H1 (cell line): ENCODE results near the gene CSRNP3. TPM values are rescaled to one million over a fixed set of nuclear protein-coding genes. Genes with fewer than 3 reads are reported as not detected.

Experiments used
- CTCF ChIA-PET: fragments of 300-600 bp; sonication (Branson Sonifier 250); formaldehyde crosslinking; loops from one replicate; lab custom pipeline; 2021; ENCODE audit not compliant: partially characterized antibody; lab: Charles Lee
- POLR2A ChIA-PET: fragments of 300-600 bp; sonication (Branson Sonifier 250); formaldehyde crosslinking; loops from one replicate; lab custom pipeline; 2021; ENCODE audit warnings: inconsistent platforms; ENCODE audit not compliant: partially characterized antibody; lab: Charles Lee
- DNase-seq, 2 experiments: peaks; one replicate each; pipeline versions ENCODE4 v3.0.0 to v3.0.0-alpha.2; 2010 to 2022; ENCODE audit warnings: low spot score in 2 of 2, low read depth in 1 of 2, mixed read lengths in 1 of 2
- FAIRE-seq: peaks from 2 replicates; lab custom pipeline; 2011; peaks lifted over from hg19 to GRCh38; lab: Jason Lieb, UNC
- H2AFZ ChIP-seq: 2 replicates; pipeline ENCODE4 v1.8.1; 2012; ENCODE audit warnings: low read length, inconsistent platforms
- H2AK5ac ChIP-seq: 2 replicates; pipeline ENCODE4 v1.6.1; 2013; ENCODE audit warnings: low read depth, low read length
- H2BK120ac ChIP-seq: replicated peaks from 2 replicates; pipeline ENCODE3; 2013; ENCODE audit warnings: low read depth, low read length, inconsistent platforms
- H2BK12ac ChIP-seq: 2 replicates; pipeline ENCODE4 v1.6.1; 2013; ENCODE audit warnings: low read depth, low read length
- H2BK15ac ChIP-seq: 2 replicates; pipeline ENCODE4 v1.6.1; 2013; ENCODE audit warnings: low read length
- H2BK20ac ChIP-seq: 2 replicates; pipeline ENCODE4 v1.6.1; 2013; ENCODE audit warnings: low read length
- H2BK5ac ChIP-seq: 2 replicates; pipeline ENCODE4 v1.6.1; 2013; ENCODE audit warnings: low read depth, low read length
- H3K14ac ChIP-seq: 2 replicates; pipeline ENCODE4 v1.6.1; 2013; ENCODE audit warnings: inconsistent platforms; ENCODE audit not compliant: insufficient read length
- H3K18ac ChIP-seq: 2 replicates; pipeline ENCODE4 v1.6.1; 2013; ENCODE audit warnings: low read length; ENCODE audit errors: extremely low read depth
- H3K23ac ChIP-seq: 2 replicates; pipeline ENCODE4 v1.6.1; 2013; ENCODE audit warnings: inconsistent platforms; ENCODE audit not compliant: insufficient read length
- H3K23me2 ChIP-seq: 2 replicates; pipeline ENCODE4 v1.6.1; 2013; ENCODE audit warnings: low read depth, low read length
- H3K27ac ChIP-seq: 2 replicates; pipeline ENCODE4 v1.6.1; 2011; ENCODE audit warnings: low read depth, low read length, inconsistent platforms
- H3K27me3 ChIP-seq, 4 experiments: replicated peaks in 1 of 4; 1 replicate in 1 of 4; 2 replicates in 3 of 4; pipeline versions ENCODE4 v1.6.1 to v1.8.1; 2011 to 2013; ENCODE audit warnings: low read length in 3 of 4, mild to moderate bottlenecking in 3 of 4, inconsistent platforms in 2 of 4, mixed read lengths in 2 of 4, moderate library complexity in 1 of 4; ENCODE audit not compliant: control insufficient read depth in 3 of 4, insufficient read depth in 3 of 4; ENCODE audit errors: extremely low read depth in 1 of 4
- H3K36me3 ChIP-seq, 4 experiments: 2 replicates each; pipeline versions ENCODE4 v1.6.1 to v1.8.1; 2011 to 2013; ENCODE audit warnings: mild to moderate bottlenecking in 4 of 4, low read length in 3 of 4, moderate library complexity in 2 of 4, control low read depth in 1 of 4, inconsistent platforms in 1 of 4; ENCODE audit not compliant: insufficient read depth in 4 of 4, control insufficient read depth in 2 of 4
- H3K4ac ChIP-seq: replicated peaks from 2 replicates; pipeline ENCODE3; 2013; ENCODE audit warnings: low read length, low read depth, mixed read lengths, inconsistent platforms; ENCODE audit not compliant: insufficient read length
- H3K4me1 ChIP-seq, 4 experiments: replicated peaks in 1 of 4; 1 replicate in 1 of 4; 2 replicates in 3 of 4; pipeline versions ENCODE4 v1.6.1 to v1.8.1; 2011 to 2013; ENCODE audit warnings: low read length in 3 of 4, inconsistent platforms in 2 of 4, mixed read lengths in 1 of 4; ENCODE audit not compliant: insufficient read depth in 4 of 4, control insufficient read depth in 3 of 4
- H3K4me2 ChIP-seq, 2 experiments: 2 replicates each; pipeline versions ENCODE4 v1.6.1 to v1.8.1; 2011 to 2013; ENCODE audit warnings: low read depth in 2 of 2, low read length in 2 of 2, control low read depth in 1 of 2, inconsistent platforms in 1 of 2, mild to moderate bottlenecking in 1 of 2; ENCODE audit not compliant: insufficient read depth in 1 of 2
- H3K4me3 ChIP-seq, 4 experiments: fragments of 200-600, 300-600 bp in 1 of 4; sonication (generic), shearing (Covaris generic), sonication (Bioruptor Twin) in 1 of 4; 2 replicates each; pipeline versions ENCODE4 v1.5.1 to v1.8.1; 2011 to 2016; ENCODE audit warnings: low read length in 4 of 4, low read depth in 3 of 4, control low read depth in 2 of 4, inconsistent platforms in 2 of 4, mild to moderate bottlenecking in 2 of 4, mixed read lengths in 1 of 4, moderate library complexity in 1 of 4; ENCODE audit not compliant: insufficient read depth in 2 of 4; ENCODE audit errors: extremely low read depth in 1 of 4
- H3K56ac ChIP-seq: replicated peaks from 2 replicates; pipeline ENCODE3; 2013; ENCODE audit warnings: low read depth, mild to moderate bottlenecking, mixed read lengths, low read length, inconsistent platforms; ENCODE audit not compliant: insufficient read length
- H3K79me1 ChIP-seq: 2 replicates; pipeline ENCODE4 v1.6.1; 2013; ENCODE audit warnings: low read depth, low read length, control low read depth
- H3K79me2 ChIP-seq, 2 experiments: 2 replicates each; pipeline versions ENCODE4 v1.6.1 to v1.8.1; 2012 to 2013; ENCODE audit warnings: low read length in 2 of 2, mild to moderate bottlenecking in 2 of 2, inconsistent platforms in 1 of 2; ENCODE audit not compliant: insufficient read depth in 2 of 2, control insufficient read depth in 1 of 2
- H3K9ac ChIP-seq, 4 experiments: replicated peaks in 1 of 4; 1 replicate in 1 of 4; 2 replicates in 3 of 4; pipeline versions ENCODE4 v1.6.1 to v1.8.1; 2011 to 2013; ENCODE audit warnings: low read depth in 3 of 4, low read length in 3 of 4, control low read depth in 2 of 4, mild to moderate bottlenecking in 2 of 4, moderate library complexity in 2 of 4, inconsistent platforms in 1 of 4; ENCODE audit errors: extremely low read depth in 1 of 4
- H3K9me3 ChIP-seq, 2 experiments: 2 replicates each; pipeline versions ENCODE4 v1.6.1 to v1.8.1; 2012 to 2013; ENCODE audit warnings: mild to moderate bottlenecking in 2 of 2, moderate library complexity in 2 of 2, control low read depth in 1 of 2, inconsistent platforms in 1 of 2, low read depth in 1 of 2, low read length in 1 of 2, mixed read lengths in 1 of 2; ENCODE audit not compliant: insufficient read depth in 2 of 2
- H4K20me1 ChIP-seq, 2 experiments: replicated peaks in 1 of 2; 2 replicates each; pipeline versions ENCODE3 to v1.8.1; 2011 to 2013; ENCODE audit warnings: inconsistent platforms in 2 of 2, low read length in 2 of 2, mild to moderate bottlenecking in 1 of 2; ENCODE audit not compliant: insufficient read depth in 2 of 2, control insufficient read depth in 1 of 2
- H4K5ac ChIP-seq: 2 replicates; pipeline ENCODE4 v1.6.1; 2013; ENCODE audit warnings: low read length, low read depth, mixed read lengths, inconsistent platforms; ENCODE audit not compliant: insufficient read length
- H4K8ac ChIP-seq: 2 replicates; pipeline ENCODE4 v1.8.0; 2013; ENCODE audit warnings: mild to moderate bottlenecking, moderate library complexity, low read length, inconsistent platforms; ENCODE audit not compliant: insufficient read depth; ENCODE audit errors: extremely low read depth
- H4K91ac ChIP-seq: replicated peaks from 2 replicates; pipeline ENCODE3; 2013; ENCODE audit warnings: low read length, mixed read lengths, inconsistent platforms; ENCODE audit not compliant: insufficient read length
- ASH2L ChIP-seq: fragments of 200-600, 300-600 bp; sonication (generic); IDR thresholded peaks from one replicate; pipeline ENCODE4 v1.7.1; 2017; ENCODE audit warnings: low read length
- CEBPB ChIP-seq: IDR thresholded peaks from 2 replicates; pipeline ENCODE4 v1.6.1; 2012; ENCODE audit warnings: low read depth, low read length
- MAFK ChIP-seq: IDR thresholded peaks from 2 replicates; pipeline ENCODE4 v1.6.1; 2012; ENCODE audit warnings: low read depth, mild to moderate bottlenecking, improper control_type of control experiment, low read length
- NANOG ChIP-seq: IDR thresholded peaks from 2 replicates; pipeline ENCODE4 v1.6.1; 2011; ENCODE audit warnings: low read length, low read depth, mild to moderate bottlenecking, inconsistent platforms; ENCODE audit not compliant: insufficient read depth, poor library complexity, severe bottlenecking
- RBBP5 ChIP-seq: IDR thresholded peaks from 2 replicates; pipeline ENCODE4 v1.7.1; 2012; ENCODE audit warnings: low read depth, mild to moderate bottlenecking, inconsistent platforms, low read length, moderate library complexity, borderline replicate concordance
- SAP30 ChIP-seq: fragments of 300-600 bp; sonication (generic); IDR thresholded peaks from 2 replicates; pipeline ENCODE4 v1.7.1; 2012; ENCODE audit warnings: low read length, moderate library complexity, mild to moderate bottlenecking, inconsistent platforms; ENCODE audit not compliant: insufficient read depth, insufficient replicate concordance
- SP1 ChIP-seq: IDR thresholded peaks from 2 replicates; pipeline ENCODE4 v1.6.1; 2011; ENCODE audit warnings: low read depth, low read length
- SP4 ChIP-seq: IDR thresholded peaks from 2 replicates; pipeline ENCODE4 v1.6.1; 2012; ENCODE audit warnings: low read length, inconsistent platforms
- WGBS, 2 experiments: shearing (Covaris generic) in 1 of 2; methylation state at CpG; one replicate each; pipeline versions ENCODE4 v1.1.6 to v1.1.7; 2013 to 2015; ENCODE audit warnings: low lambda C conversion rate in 2 of 2, mixed read lengths in 2 of 2, inconsistent platforms in 1 of 2, low coverage in 1 of 2, missing lambda C conversion rate in 1 of 2; ENCODE audit not compliant: insufficient replicate concordance in 2 of 2, insufficient coverage in 1 of 2, insufficient read length in 1 of 2; ENCODE audit errors: extremely low coverage in 1 of 2, missing lambda C conversion rate in 1 of 2; 5-methylcytosine and 5-hydroxymethylcytosine counted together
- polyA plus RNA-seq, 7 experiments: library from polyadenylated mRNA; depleted of rRNA in 3 of 7; stranded (reverse) in 5 of 7; unstranded in 2 of 7; fragments of >200 nt in 5 of 7; fragments of 200-250 nt in 2 of 7; gene quantifications; 1 replicate in 5 of 7; 2 replicates in 1 of 7; 4 replicates in 1 of 7; pipeline versions ENCODE4 v1.2.1 to v1.2.3, GENCODE V29; 2011 to 2013; ENCODE audit warnings: missing spikeins in 2 of 7, mixed read lengths in 2 of 7
- total RNA-seq: library from RNA; stranded (reverse); fragmentation: NEBNext Ultra II Directional; extraction: Animal tissue kit (Norgen Biotek cat#: 25700); gene quantifications from 2 replicates; pipeline ENCODE4 v1.2.1, GENCODE V29; 2021

CSRNP3 gene
- total and polyA plus RNA-seq, 2 of the 8 experiments (the other 6 are each of a cell fraction or from before 2014, with no cell fraction given) = 1.3 to 6.5 TPM

- ChIA-PET POLR2A (no interaction called here), CTCF (interaction anchor here (2.4 kb wide), 1 partner anchor 307 kb away, joined by 8 read pairs; no protein-coding TSS in a partner anchor)
- no peaks in the 10 kb centered on the region for H3K79me1 ChIP-seq
- no peak overlapping the region for H3K27ac ChIP-seq
- no peak overlapping the region for H2AFZ ChIP-seq
- no peak overlapping the region for H2AK5ac ChIP-seq
- no peak overlapping the region for H2BK5ac ChIP-seq
- H3K4me3 ChIP-seq = no peak overlapping the region
- no peak overlapping the region for H3K9ac ChIP-seq
- no peak overlapping the region for H4K91ac ChIP-seq
- TF ChIP-seq ASH2L (no peak), RBBP5 (no peak), SP4 (no peak), NANOG (no peak), CEBPB (no peak), SAP30 (no peak), MAFK (no peak), SP1 (no peak)
- H3K56ac ChIP-seq = no peak overlapping the region
- H3K4ac ChIP-seq = no peak overlapping the region
- no peak for FAIRE-seq
- H3K18ac ChIP-seq = no peak overlapping the region
- H3K79me2 ChIP-seq = no peaks in the 10 kb centered on the region
- no peak overlapping the region for H3K4me2 ChIP-seq
- H4K5ac ChIP-seq = no peak overlapping the region
- H2BK15ac ChIP-seq = no peak overlapping the region
- H4K8ac ChIP-seq = no peak overlapping the region
- H2BK120ac ChIP-seq = no peak overlapping the region
- H3K27me3 ChIP-seq = no peaks in the 10 kb centered on the region
- WGBS, 2 experiments = 98% methylated on average over 2 of the region's 2 CpGs; no CpG with 5 or more reads in 1 of the 2 experiments
- no peaks in the 10 kb centered on the region for H3K36me3 ChIP-seq
- no peak overlapping the region for H3K14ac ChIP-seq
- no peaks in the 10 kb centered on the region for H3K9me3 ChIP-seq
- H4K20me1 ChIP-seq = no peaks in the 10 kb centered on the region
- no peak for DNase-seq
- no peak overlapping the region for H2BK12ac ChIP-seq
- no peak overlapping the region for H3K23ac ChIP-seq
- peaks cover 0 to 2% (median 0%) of the 10 kb centered on the region in 4 experiments; a peak in 2 of 7 replicates for H3K4me1 ChIP-seq
- H3K23me2 ChIP-seq = no peaks in the 10 kb centered on the region
- H2BK20ac ChIP-seq = no peak overlapping the region
These were observed 97.8 kb downstream of the CSRNP3 start for GRCh38 chr2:165567273-165567672.
